ENCODE data around the gene CASTOR2. TPM values are rescaled to one million over a fixed set of nuclear protein-coding genes. Genes with fewer than 3 reads are reported as not detected.
"Not testable (repeated sequence)": the region's sequence is repeated elsewhere in the genome, so short reads cannot be mapped to it uniquely, and the experiment has no call there.

Gene CASTOR2
- 100 to 1,000 TPM in 1 of 2 donors, 10 to 100 TPM in 1; 96.5 to 116 TPM for total RNA-seq
- polyA plus RNA-seq (2013, experiment 1 of 2), result 24.2 TPM
- 26.7 TPM for polyA plus RNA-seq (2013, experiment 2 of 2)
- long read RNA-seq, experiment 1, partial matches to known transcripts, result 1 of 2 reads
- long read RNA-seq, experiment 1, other reads (novel, unspliced or antisense), result 1 of 2 reads
- long read RNA-seq, experiment 2, transcript CASTOR2-201 (9 exons, 1,257 nt), result major isoform, 6 of 7 reads
- long read RNA-seq, experiment 2, partial matches to known transcripts, result 1 of 7 reads
- long read RNA-seq, experiment 2, other reads (novel, unspliced or antisense), result 0 of 7 reads
- long read RNA-seq, experiment 3, partial matches to known transcripts, result 1 of 3 reads
- long read RNA-seq, experiment 3, other reads (novel, unspliced or antisense), result 0 of 3 reads
- long read RNA-seq, experiment 4, partial matches to known transcripts, result 1 of 3 reads
- long read RNA-seq, experiment 4, other reads (novel, unspliced or antisense), result 2 of 3 reads

DNA sequence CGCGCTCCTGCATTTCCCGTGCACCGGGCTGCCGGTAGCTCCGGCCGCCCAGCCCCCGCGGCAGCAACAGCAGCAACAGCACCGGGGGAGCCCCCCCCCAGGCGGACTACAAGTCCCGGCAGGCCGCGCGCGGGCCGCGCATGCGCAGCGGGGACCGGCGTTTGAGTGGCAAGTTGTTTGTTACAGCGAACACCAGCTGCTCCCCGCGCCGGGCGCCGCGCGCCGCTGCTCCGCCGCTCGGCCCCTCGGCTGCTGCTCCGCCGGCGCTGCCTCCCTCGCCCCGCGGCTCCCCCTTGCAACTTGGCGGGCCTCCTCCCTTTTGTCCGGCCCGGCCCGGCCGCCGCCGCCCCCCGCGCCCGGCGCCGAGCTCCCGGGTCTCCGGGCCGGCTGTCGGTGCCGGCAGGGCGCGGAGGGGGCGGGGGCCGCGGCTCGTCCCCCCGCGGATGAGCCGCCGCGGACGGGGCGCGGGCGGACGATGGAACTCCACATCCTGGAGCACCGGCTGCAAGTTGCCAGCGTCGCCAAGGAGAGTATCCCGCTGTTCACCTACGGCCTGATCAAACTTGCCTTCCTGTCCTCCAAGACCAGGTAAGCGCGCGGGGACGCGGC is at the start of gene CASTOR2:
Gene CASTOR2 (plus strand): TSS at position 195 of the 609 bp plus-strand sequence. CDS start 281 bp downstream, at position 476.
- H3K36me3 ChIP-seq (ENCODE audit: control insufficient read depth, insufficient read depth, low read length); H3K27me3 ChIP-seq (ENCODE audit: control insufficient read depth, insufficient read depth, low read length, poor library complexity, severe bottlenecking); DNase-seq; H3K27ac ChIP-seq (ENCODE audit: low read depth, low read length); H3K27ac Mint-ChIP-seq; H3K4me1 Mint-ChIP-seq; H3K9ac ChIP-seq (ENCODE audit: extremely low read depth, low read length, poor library complexity, severe bottlenecking); H3K4me3 ChIP-seq (ENCODE audit: low read length); H3K4me1 ChIP-seq (ENCODE audit: control insufficient read depth, insufficient read depth, low read length); H3K9me3 ChIP-seq (ENCODE audit: control insufficient read depth, low read length); H3K27me3 Mint-ChIP-seq (ENCODE audit: insufficient read depth); H3K9me3 Mint-ChIP-seq; H3K36me3 Mint-ChIP-seq (ENCODE audit: low read depth): not testable (repeated sequence)
- peak within 1 kb of the TSS; percentile 51 for H3K4me3 Mint-ChIP-seq
- no CpG with 5 or more reads among the region's 84 CpGs for WGBS, 2 experiments (ENCODE audit: insufficient coverage in 1 of 2, insufficient read length in 1 of 2)

DNA sequence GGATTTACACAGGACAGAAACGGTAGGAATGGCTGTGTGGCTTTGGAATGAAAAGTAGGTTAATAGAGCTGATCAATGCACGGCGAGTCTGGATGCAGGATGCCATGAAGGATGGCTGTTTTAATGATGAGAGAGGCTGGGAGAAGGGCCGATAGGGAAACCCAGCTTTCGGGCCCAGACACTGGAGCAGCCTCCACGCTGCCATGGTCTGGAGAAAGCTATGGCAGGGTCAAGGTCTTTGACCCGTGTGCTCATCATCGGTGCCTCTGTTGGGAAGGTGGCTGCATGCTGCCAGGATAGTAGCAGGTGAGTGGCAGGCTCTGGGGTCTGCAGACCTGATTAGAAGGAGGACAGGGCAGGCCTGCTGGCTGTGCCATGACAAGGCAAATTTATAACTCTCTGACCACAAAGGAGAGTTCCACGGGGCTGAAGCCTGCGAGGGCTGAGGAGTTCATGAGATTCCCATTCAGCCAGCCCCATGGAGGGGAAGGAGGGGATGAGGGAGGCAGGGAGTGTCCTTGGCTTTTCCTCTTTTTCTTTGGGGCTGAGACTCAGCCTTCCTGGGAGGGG is 42.1 kb upstream of the CASTOR2 start:
- 69 to 92% methylated on average over 3 to 6 of the region's 10 CpGs for WGBS, 2 experiments (ENCODE audit: insufficient coverage in 1 of 2, insufficient read length in 1 of 2)
- H3K36me3 Mint-ChIP-seq (ENCODE audit: low read depth); H3K27me3 ChIP-seq (ENCODE audit: control insufficient read depth, insufficient read depth, low read length, poor library complexity, severe bottlenecking); H3K27ac Mint-ChIP-seq; DNase-seq; H3K4me3 ChIP-seq (ENCODE audit: low read length); H3K27me3 Mint-ChIP-seq (ENCODE audit: insufficient read depth); H3K4me1 ChIP-seq (ENCODE audit: control insufficient read depth, insufficient read depth, low read length); H3K27ac ChIP-seq (ENCODE audit: low read depth, low read length); H3K4me3 Mint-ChIP-seq; H3K36me3 ChIP-seq (ENCODE audit: control insufficient read depth, insufficient read depth, low read length); H3K9me3 Mint-ChIP-seq; H3K9me3 ChIP-seq (ENCODE audit: control insufficient read depth, low read length); H3K4me1 Mint-ChIP-seq; H3K9ac ChIP-seq (ENCODE audit: extremely low read depth, low read length, poor library complexity, severe bottlenecking): not testable (repeated sequence)

DNA sequence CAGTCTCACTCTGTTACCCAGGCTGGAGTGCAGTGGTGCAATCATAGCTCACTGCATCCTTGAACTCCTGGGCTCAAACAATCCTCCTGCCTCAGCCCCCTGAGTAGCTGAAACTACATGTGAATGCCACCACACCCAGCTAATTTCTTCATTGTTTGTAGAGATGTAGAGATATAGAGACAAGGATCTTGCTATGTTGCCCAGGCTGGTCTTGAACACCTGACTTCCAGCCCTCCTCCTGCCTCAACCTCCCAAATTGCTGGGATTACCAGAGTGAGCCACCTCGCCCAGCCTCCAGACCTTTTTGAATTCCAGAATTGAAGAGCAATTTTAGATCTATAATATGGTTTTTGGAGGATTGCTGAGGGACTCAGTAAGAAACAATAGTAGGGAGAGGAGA is 40.9 kb upstream of the CASTOR2 start:
- not testable (repeated sequence) for H3K4me1 Mint-ChIP-seq; H3K9me3 Mint-ChIP-seq; H3K27ac Mint-ChIP-seq; DNase-seq; H3K27me3 ChIP-seq (ENCODE audit: control insufficient read depth, insufficient read depth, low read length, poor library complexity, severe bottlenecking); H3K4me1 ChIP-seq (ENCODE audit: control insufficient read depth, insufficient read depth, low read length); H3K36me3 ChIP-seq (ENCODE audit: control insufficient read depth, insufficient read depth, low read length); H3K9ac ChIP-seq (ENCODE audit: extremely low read depth, low read length, poor library complexity, severe bottlenecking); H3K4me3 Mint-ChIP-seq; H3K9me3 ChIP-seq (ENCODE audit: control insufficient read depth, low read length); H3K4me3 ChIP-seq (ENCODE audit: low read length); H3K27me3 Mint-ChIP-seq (ENCODE audit: insufficient read depth); H3K27ac ChIP-seq (ENCODE audit: low read depth, low read length); H3K36me3 Mint-ChIP-seq (ENCODE audit: low read depth)
- 95% methylated on average over 1 of the region's 1 CpG; no CpG with 5 or more reads in 1 of the 2 experiments for WGBS, 2 experiments (ENCODE audit: insufficient coverage in 1 of 2, insufficient read length in 1 of 2)

DNA sequence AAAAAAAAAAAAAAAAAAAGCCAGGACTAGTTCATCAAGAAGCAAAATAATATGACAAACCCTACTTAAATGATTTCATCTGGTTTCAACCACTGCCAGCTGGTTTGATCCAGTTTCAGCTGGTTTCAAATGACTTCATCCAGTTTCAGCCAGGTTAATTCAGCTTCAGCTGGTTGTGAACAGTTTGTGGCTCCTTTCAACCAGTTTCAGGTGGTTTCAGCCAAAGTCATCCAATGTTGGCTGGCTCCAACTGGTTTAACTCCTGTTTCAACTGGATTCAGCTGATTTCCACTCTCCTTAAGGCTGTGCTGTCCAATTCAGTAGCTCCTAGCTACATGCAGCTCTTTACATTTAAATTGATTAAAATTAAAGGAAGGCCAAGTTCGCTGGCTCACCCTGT is 37.5 kb upstream of the CASTOR2 start:
- not testable (repeated sequence) for H3K36me3 Mint-ChIP-seq (ENCODE audit: low read depth); H3K9ac ChIP-seq (ENCODE audit: extremely low read depth, low read length, poor library complexity, severe bottlenecking); H3K27me3 Mint-ChIP-seq (ENCODE audit: insufficient read depth); H3K4me3 Mint-ChIP-seq; H3K27ac ChIP-seq (ENCODE audit: low read depth, low read length); H3K27ac Mint-ChIP-seq; H3K4me1 ChIP-seq (ENCODE audit: control insufficient read depth, insufficient read depth, low read length); DNase-seq; H3K9me3 Mint-ChIP-seq; H3K9me3 ChIP-seq (ENCODE audit: control insufficient read depth, low read length); H3K36me3 ChIP-seq (ENCODE audit: control insufficient read depth, insufficient read depth, low read length); H3K4me3 ChIP-seq (ENCODE audit: low read length); H3K4me1 Mint-ChIP-seq; H3K27me3 ChIP-seq (ENCODE audit: control insufficient read depth, insufficient read depth, low read length, poor library complexity, severe bottlenecking)
- no CpG with 5 or more reads among the region's 1 CpG for WGBS, 2 experiments (ENCODE audit: insufficient coverage in 1 of 2, insufficient read length in 1 of 2)

DNA sequence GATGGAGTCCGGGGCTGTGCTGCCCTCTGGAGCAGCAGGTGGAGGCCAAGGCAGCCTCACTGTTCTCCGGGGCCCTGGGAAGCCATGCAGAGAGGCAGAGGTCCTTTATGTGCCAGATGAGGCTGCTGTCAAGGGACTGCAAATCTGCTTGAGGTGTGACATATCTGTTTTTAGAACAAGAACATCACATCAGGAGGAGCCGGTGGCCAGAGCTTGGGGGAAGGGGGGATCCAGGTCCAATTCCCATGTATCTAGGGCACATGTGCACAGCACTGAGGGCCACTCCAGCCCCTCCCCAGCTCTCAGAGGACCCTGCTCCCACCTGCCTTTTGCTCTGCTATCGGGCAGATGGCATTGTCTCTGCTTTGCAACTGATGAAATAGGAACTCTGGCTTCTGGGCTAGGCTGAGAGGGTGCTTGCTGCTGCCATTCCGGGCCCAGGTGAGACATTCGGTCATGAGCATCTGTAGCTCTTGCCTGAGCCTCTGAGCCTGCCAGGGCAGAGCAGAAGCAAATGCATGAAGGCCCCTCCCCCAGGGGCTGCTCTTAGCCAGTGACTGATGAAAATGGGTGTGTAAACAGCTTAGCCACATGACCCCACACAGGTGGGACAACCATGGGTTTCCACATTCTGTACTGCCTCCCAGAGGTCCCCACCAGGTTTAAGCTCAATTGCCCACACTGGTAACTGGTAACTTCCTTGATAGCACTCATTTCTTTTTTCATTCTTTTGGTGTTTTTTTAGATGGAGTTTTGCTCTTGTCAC is 32.8 kb upstream of the CASTOR2 start:
- not testable (repeated sequence) for H3K4me3 Mint-ChIP-seq; H3K9me3 Mint-ChIP-seq; H3K9me3 ChIP-seq (ENCODE audit: control insufficient read depth, low read length); H3K9ac ChIP-seq (ENCODE audit: extremely low read depth, low read length, poor library complexity, severe bottlenecking); H3K27ac ChIP-seq (ENCODE audit: low read depth, low read length); H3K4me1 Mint-ChIP-seq; H3K27ac Mint-ChIP-seq; H3K36me3 ChIP-seq (ENCODE audit: control insufficient read depth, insufficient read depth, low read length); H3K36me3 Mint-ChIP-seq (ENCODE audit: low read depth); H3K4me1 ChIP-seq (ENCODE audit: control insufficient read depth, insufficient read depth, low read length); H3K4me3 ChIP-seq (ENCODE audit: low read length); H3K27me3 ChIP-seq (ENCODE audit: control insufficient read depth, insufficient read depth, low read length, poor library complexity, severe bottlenecking); DNase-seq; H3K27me3 Mint-ChIP-seq (ENCODE audit: insufficient read depth)
- WGBS, 2 experiments (ENCODE audit: insufficient coverage in 1 of 2, insufficient read length in 1 of 2), result no CpG with 5 or more reads among the region's 6 CpGs

DNA sequence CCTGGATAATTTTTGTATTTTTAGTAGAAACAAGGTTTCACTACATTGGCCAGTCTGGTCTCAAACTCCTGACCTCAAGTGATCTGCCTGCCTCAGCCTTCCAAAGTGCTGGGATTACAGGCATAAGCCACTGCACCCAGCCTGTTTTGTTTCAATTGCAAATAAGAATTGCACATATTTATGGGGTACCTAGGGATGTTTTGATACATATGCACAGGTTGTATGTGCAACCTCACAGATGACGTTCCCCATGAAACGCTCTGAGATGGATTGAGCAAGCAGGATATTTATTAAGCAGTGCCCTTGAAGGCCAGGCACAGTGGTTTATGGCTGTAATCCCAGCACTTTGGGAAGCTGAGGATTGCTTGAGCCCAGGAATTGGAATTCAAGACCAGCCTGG is 25.1 kb upstream of the CASTOR2 start:
- not testable (repeated sequence) for H3K9me3 Mint-ChIP-seq; DNase-seq; H3K9me3 ChIP-seq (ENCODE audit: control insufficient read depth, low read length); H3K4me3 Mint-ChIP-seq; H3K4me1 ChIP-seq (ENCODE audit: control insufficient read depth, insufficient read depth, low read length); H3K27me3 Mint-ChIP-seq (ENCODE audit: insufficient read depth); H3K36me3 ChIP-seq (ENCODE audit: control insufficient read depth, insufficient read depth, low read length); H3K27me3 ChIP-seq (ENCODE audit: control insufficient read depth, insufficient read depth, low read length, poor library complexity, severe bottlenecking); H3K9ac ChIP-seq (ENCODE audit: extremely low read depth, low read length, poor library complexity, severe bottlenecking); H3K36me3 Mint-ChIP-seq (ENCODE audit: low read depth); H3K4me1 Mint-ChIP-seq; H3K27ac Mint-ChIP-seq; H3K4me3 ChIP-seq (ENCODE audit: low read length); H3K27ac ChIP-seq (ENCODE audit: low read depth, low read length)
- WGBS, 2 experiments (ENCODE audit: insufficient coverage in 1 of 2, insufficient read length in 1 of 2), result no CpG with 5 or more reads among the region's 2 CpGs

All from endodermal cell (in vitro differentiated cells).